ENCODE data around the gene TUBB4B.

Gene TUBB4B

DNA sequence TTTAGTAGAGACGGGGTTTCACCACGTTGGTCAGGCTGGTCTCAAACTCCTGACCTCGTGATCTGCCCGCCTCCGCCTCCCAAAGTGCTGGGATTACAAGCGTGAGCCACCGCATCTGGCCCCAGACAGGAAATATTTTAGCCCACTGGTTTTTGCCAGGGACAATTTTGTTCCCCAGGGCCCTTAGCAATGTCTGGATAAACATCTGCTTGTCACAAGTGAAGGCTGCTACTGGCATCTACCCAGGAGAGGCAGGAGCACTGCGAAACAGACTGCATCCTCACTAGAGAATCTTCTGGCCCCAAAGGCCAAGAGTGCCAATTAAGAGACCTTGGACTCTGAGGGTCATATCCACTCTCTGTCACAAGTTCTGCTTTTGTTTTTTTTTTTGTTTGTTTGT is 38.1 kb upstream of the TUBB4B start:
- Mint-ChIP-seq H3K4me3 (no peak overlapping the region), H3K27me3 (no peaks in the 10 kb centered on the region), H3K9me3 (no peaks in the 10 kb centered on the region), H3K36me3 (ENCODE audit: low read depth) (peaks cover 16% of the 10 kb centered on the region), H3K4me1 (ENCODE audit: low read depth) (peaks cover 55% of the 10 kb centered on the region), H3K27ac (no peak overlapping the region)

DNA sequence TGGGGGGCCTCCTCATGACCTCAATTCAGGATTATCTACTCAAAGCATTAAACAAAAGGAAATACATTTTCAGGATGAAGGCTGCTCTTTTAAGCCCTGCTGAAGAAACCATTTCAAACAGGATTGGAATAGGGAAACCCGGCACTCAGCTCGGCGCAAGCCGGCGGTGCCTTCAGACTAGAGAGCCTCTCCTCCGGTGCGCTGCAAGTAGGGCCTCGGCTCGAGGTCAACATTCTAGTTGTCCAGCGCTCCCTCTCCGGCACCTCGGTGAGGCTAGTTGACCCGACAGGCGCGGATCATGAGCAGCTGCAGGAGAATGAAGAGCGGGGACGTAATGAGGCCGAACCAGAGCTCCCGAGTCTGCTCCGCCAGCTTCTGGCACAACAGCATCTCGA is 36.4 kb upstream of the TUBB4B start:
- Mint-ChIP-seq H3K27me3 (no peaks in the 10 kb centered on the region), H3K36me3 (ENCODE audit: low read depth) (peaks cover 26% of the 10 kb centered on the region), H3K9me3 (no peaks in the 10 kb centered on the region), H3K4me3 (peak overlapping the region; percentile 93), H3K4me1 (ENCODE audit: low read depth) (peaks cover 48% of the 10 kb centered on the region), H3K27ac (peak overlapping the region; percentile 94)

DNA sequence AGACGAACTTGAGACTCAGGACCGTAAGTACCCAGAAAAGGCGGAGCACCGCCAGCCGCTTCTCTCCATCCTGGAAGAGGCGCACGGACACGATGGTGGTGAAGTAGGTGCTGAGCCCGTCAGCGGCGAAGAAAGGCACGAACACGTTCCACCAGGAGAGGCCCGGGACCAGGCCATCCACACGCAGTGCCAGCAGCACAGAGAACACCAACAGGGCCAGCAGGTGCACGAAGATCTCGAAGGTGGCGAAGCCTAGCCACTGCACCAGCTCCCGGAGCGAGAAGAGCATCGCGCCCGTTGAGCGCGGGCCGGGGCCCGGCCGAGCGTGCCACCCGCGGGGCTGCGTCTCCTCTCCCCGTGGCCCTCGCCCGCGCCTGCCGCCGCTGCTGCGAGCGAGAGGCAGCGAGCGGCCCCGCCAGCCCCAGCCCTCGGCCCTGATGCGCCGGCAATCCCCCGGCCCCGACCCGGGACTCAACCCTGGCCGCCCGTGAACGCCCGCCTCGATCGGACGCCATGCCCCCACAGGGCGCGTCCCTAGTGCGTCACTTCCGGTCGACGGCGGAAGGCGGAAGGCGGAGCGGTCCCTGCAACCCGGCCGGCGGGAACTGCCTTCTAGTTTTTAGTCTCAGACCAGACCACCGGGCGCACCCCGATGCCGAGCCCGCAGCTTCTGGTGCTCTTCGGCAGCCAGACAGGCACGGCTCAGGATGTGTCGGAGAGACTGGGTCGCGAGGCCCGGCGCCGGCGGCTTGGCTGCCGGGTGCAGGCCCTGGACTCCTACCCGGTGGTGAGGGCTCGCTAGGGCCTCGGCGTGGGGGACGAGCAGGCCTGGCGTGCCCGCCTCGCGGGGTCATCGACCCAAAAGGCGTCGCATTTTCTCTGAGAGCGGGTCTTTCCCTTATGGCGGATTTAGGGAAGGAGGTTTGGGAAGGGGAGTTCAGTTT is 35.7 kb upstream of the TUBB4B start, which contains the start of the genes NDOR1 and TMEM203:
NDOR1 (plus strand) TSS at position 575 of the 944 bp plus-strand sequence; CDS start at position 653, 78 bp downstream.
TMEM203 (minus strand) TSS at position 523 of the 944 bp plus-strand sequence; CDS start at position 289, 234 bp downstream.
- Mint-ChIP-seq H3K4me1 (ENCODE audit: low read depth) (peaks cover 48% of the 10 kb centered on the region), H3K36me3 (ENCODE audit: low read depth) (peaks cover 26% of the 10 kb centered on the region), H3K4me3 (peak within 1 kb of the TSS; percentile 93), H3K9me3 (no peaks in the 10 kb centered on the region), H3K27me3 (no peaks in the 10 kb centered on the region), H3K27ac (peak within 1 kb of the TSS; percentile 94)

DNA sequence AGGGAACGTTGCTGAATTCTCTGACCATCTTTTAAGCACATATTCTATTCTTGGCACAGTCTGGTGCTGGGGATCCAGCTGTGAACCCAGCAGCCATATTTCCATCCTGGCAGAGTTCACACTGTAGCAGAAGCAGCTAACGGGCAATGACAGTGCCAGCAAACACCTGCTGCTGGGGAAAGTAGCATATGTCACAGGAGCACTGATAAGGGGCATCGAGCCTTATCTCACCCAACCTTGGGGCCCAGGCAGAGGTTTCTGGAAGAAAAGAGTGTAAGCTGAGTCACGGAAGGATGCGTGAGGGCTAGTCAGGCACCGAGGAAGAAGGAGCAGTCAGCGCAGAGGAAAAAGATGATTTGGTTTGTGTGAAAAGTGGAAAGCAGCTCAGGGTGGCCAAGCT is 34.5 kb upstream of the TUBB4B start:
- no peaks in the 10 kb centered on the region for H3K27me3 Mint-ChIP-seq
- H3K36me3 Mint-ChIP-seq (ENCODE audit: low read depth) = peaks cover 26% of the 10 kb centered on the region
- H3K4me1 Mint-ChIP-seq (ENCODE audit: low read depth) = peaks cover 44% of the 10 kb centered on the region
- H3K4me3 Mint-ChIP-seq = peak overlapping the region; percentile 93
- H3K9me3 Mint-ChIP-seq = no peaks in the 10 kb centered on the region
- H3K27ac Mint-ChIP-seq = peak overlapping the region; percentile 93

DNA sequence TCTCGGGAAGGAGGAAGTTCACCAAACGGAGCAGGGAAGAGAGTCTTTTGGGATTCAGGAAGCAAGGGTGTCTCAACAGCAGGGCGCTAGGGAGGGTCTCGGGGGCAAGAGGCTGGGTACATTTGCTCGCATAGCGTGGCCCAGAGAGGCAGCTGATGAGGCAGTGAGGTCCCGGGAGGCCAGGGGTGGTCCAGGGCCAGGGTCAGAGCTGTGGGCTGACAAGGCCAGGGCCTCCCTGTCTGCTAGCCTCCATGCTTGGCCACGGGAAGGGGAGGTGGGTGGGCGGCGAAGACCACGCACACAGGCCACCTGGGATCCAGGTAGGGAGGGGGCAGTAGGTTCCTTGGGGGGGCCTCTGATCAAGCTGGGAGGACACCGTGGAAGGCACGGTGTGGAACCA is 29.6 kb upstream of the TUBB4B start:
- Mint-ChIP-seq H3K27me3 (no peaks in the 10 kb centered on the region), H3K4me1 (ENCODE audit: low read depth) (peaks cover 12% of the 10 kb centered on the region), H3K27ac (no peak overlapping the region), H3K9me3 (no peaks in the 10 kb centered on the region), H3K4me3 (no peak overlapping the region), H3K36me3 (ENCODE audit: low read depth) (peaks cover 27% of the 10 kb centered on the region)

DNA sequence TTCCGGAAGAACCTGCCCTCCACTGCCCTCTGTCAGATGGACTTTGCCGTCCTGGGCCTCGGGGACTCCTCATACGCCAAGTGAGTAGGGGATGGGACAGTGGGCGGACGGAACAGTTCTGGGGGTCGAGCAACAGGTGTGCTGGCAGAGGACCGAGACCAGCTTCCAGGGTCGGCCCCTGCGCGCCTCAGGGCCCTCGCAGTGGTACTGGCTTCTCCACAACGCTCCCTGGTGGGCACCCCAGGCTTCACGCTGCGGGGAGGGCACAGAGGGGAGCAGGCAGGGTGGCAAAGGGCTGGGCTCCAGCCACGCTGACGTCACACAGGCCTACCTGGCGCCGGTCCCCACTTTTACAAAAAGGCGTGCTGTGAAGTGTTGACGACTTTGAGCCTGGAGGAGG is 28.6 kb upstream of the TUBB4B start:
- H3K36me3 Mint-ChIP-seq (ENCODE audit: low read depth) = peaks cover 17% of the 10 kb centered on the region
- no peaks in the 10 kb centered on the region for H3K27me3 Mint-ChIP-seq
- H3K27ac Mint-ChIP-seq = no peak overlapping the region
- H3K4me3 Mint-ChIP-seq = no peak overlapping the region
- H3K4me1 Mint-ChIP-seq (ENCODE audit: low read depth) = peaks cover 2% of the 10 kb centered on the region
- H3K9me3 Mint-ChIP-seq = no peaks in the 10 kb centered on the region

DNA sequence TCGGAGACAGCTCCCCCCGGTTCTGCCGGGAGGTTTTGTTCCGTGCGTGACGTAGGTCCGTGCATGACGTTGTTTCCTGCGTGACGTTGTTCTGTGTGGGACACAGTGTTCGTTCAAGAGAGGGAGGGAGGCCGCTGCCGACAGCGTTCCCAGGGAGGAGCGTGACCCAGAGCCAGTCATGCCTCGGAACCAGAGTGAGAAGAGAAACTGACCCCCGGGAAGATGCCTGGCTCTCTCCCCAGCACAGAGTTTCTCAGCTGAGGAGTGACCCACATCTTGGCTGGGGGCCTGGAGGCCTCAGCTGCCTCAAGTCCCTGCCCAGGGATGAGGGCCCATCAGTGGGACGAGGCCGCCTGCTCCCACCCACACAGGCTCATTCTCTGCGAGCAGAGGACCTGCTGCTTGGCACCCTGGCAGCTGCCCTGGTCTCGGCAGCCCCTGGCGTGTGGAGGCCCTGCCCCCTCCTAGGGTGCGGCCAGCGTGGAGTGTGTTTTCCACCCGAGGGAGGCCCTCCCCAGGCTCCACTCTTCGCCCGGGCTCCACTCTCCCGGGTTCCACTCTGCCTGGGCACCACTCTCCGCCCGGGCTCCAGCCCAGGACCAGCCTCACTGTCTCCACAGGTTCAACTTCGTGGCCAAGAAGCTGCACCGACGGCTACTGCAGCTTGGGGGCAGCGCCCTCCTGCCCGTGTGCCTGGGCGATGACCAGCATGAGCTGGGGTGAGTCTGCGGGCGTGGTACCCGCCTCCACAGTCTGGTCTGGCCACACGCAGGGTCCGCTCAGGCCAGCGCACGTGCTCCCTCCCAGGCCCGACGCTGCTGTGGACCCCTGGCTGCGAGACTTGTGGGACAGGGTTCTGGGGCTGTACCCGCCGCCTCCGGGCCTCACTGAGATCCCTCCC is 27.7 kb upstream of the TUBB4B start:
- Mint-ChIP-seq H3K27ac (no peak overlapping the region), H3K4me3 (no peak overlapping the region)

DNA sequence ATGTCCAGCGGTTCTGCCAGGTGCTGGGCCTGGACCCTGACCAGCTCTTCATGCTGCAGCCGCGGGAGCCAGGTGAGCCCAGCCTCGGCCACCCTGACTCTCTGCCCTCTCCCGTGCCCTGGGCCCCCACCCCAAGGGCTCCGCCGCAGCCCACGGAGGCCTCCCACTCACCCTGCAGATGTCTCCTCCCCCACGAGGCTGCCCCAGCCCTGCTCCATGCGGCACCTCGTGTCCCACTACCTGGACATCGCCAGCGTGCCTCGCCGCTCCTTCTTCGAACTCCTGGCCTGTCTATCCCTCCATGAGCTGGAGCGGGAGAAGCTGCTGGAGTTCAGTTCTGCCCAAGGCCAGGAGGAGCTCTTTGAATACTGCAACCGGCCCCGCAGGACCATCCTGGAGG is 26.5 kb upstream of the TUBB4B start:
- H3K27ac Mint-ChIP-seq = no peak overlapping the region
- H3K4me3 Mint-ChIP-seq = no peak overlapping the region
- H3K27me3 Mint-ChIP-seq = no peaks in the 10 kb centered on the region
- no peaks in the 10 kb centered on the region for H3K4me1 Mint-ChIP-seq (ENCODE audit: low read depth)
- peaks cover 4% of the 10 kb centered on the region for H3K36me3 Mint-ChIP-seq (ENCODE audit: low read depth)
- H3K9me3 Mint-ChIP-seq = no peaks in the 10 kb centered on the region

More for the DNA sequence above, 27.7 kb upstream of the TUBB4B start:
- no peaks in the 10 kb centered on the region for H3K9me3 Mint-ChIP-seq
- no peaks in the 10 kb centered on the region for H3K4me1 Mint-ChIP-seq (ENCODE audit: low read depth)
- peaks cover 13% of the 10 kb centered on the region for H3K36me3 Mint-ChIP-seq (ENCODE audit: low read depth)
- H3K27me3 Mint-ChIP-seq = no peaks in the 10 kb centered on the region

DNA sequence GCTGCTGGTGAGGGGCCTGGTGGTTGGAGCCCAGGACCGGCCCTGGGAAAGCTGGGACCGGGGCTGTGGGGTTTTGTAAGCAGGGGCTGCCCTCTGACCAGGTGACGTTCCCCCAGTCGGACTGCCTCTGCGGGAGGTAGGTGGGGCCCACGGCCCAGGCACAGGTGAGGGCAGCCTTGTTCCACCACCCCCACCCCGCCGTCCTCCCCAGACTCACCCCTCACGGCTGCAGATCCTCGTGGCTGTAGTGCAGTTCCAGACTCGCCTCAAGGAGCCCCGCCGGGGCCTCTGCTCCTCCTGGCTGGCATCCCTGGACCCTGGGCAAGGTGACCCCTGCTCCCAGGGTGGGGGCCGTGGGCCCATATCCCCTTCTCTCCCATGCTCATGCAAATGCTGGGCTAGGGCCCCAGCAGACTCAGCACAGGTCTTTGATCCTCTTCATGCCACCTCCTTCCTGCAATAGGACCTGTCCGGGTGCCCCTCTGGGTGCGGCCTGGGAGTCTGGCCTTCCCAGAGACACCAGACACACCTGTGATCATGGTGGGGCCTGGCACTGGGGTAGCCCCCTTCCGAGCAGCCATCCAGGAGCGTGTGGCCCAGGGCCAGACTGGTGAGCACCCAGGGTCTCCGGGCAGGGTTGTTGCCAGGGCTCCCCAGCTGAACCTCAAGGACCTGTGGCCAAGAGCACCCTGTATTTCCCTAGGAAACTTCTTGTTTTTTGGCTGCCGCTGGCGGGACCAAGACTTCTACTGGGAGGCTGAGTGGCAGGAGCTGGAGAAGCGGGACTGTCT is 25.7 kb upstream of the TUBB4B start:
- no peaks in the 10 kb centered on the region for H3K4me1 Mint-ChIP-seq (ENCODE audit: low read depth)
- peaks cover 4% of the 10 kb centered on the region for H3K36me3 Mint-ChIP-seq (ENCODE audit: low read depth)
- no peaks in the 10 kb centered on the region for H3K27me3 Mint-ChIP-seq
- no peak overlapping the region for H3K4me3 Mint-ChIP-seq
- no peak overlapping the region for H3K27ac Mint-ChIP-seq
- H3K9me3 Mint-ChIP-seq = no peaks in the 10 kb centered on the region

DNA sequence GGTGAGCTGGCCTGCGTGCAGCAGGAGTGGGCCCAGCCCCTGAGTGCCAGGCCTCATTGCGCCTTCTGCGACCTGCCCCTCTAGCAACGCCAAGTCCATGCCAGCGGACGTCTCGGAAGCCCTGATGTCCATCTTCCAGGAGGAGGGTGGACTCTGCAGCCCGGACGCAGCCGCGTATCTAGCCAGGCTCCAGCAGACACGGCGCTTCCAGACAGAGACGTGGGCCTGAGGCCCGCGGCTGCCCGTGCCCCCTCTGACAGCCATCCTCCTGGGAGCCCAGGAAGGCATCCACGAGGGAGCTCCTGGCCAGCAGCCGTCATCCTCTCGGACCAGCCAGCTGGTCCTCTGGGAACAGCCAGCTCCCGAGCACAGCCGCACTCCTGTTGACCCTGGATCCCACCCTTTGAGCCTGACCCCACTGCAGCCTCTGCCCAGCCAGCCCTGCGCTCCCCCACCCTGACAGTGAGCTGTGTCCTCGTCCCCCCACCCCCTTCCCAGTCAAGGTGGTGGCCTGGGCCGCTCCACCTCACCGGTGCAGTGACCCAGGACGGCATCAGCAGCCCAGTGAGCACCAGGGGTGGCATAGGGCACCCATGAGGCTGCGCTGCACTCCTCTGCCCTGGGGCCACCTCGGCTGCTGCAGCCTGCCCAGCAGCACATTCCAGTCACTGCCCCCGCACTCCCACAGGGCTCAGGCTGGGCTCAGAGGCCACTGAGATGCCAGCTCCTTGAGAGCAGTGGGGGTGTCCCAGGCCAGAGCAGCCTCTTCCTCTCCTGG is 24.7 kb upstream of the TUBB4B start:
- no peaks in the 10 kb centered on the region for H3K4me1 Mint-ChIP-seq (ENCODE audit: low read depth)
- no peak overlapping the region for H3K4me3 Mint-ChIP-seq
- H3K9me3 Mint-ChIP-seq = no peaks in the 10 kb centered on the region
- no peak overlapping the region for H3K27ac Mint-ChIP-seq
- peaks cover 4% of the 10 kb centered on the region for H3K36me3 Mint-ChIP-seq (ENCODE audit: low read depth)
- no peaks in the 10 kb centered on the region for H3K27me3 Mint-ChIP-seq

DNA sequence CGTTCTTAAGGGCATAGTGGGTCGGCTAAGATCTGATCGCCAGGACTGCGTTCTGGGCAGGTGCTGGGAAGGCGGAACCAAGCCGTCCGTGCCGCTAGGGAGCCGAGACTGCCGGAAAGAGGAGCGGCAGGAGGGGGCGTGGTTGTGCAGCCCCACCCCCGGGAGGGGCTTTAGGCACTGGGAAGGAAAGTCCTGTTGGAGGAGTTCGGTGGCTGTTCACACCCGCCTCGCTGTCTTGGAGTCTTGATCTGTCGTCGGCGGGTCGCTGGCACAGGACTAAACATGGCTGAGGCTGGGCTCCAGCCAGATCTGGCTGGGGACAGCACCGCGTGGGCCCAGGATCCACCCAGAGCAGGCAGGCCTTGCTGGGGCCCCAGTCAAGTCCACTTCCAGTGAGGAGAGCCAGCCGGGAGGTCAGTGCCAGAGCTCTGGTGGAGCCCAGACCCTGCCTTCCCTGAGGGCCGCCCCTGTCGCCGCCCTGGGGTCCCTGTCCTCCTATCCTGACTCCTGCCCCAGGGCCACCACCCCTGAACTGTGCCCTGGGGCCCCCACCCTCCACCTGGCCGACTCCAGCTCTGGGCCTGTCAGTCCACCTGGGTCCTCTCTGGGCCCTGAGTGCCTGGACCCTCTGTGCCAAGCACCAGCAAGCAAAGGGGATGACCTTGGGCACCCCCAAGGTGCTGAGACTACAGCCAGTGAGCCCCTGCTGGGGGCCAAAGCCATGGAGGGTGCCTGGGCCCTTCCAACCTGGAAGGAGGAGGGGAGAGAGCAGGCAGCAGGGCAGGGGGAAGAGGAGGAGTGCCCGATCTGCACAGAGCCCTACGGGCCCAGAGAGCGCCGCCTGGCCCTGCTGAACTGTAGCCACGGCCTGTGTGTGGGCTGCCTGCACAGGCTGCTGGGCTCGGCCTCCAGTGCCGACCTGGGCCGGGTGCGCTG is 23.5 kb upstream of the TUBB4B start:
- peaks cover 4% of the 10 kb centered on the region for H3K36me3 Mint-ChIP-seq (ENCODE audit: low read depth)
- no peak overlapping the region for H3K4me3 Mint-ChIP-seq
- H3K4me1 Mint-ChIP-seq (ENCODE audit: low read depth) = no peaks in the 10 kb centered on the region
- H3K9me3 Mint-ChIP-seq = no peaks in the 10 kb centered on the region
- no peaks in the 10 kb centered on the region for H3K27me3 Mint-ChIP-seq
- H3K27ac Mint-ChIP-seq = no peak overlapping the region

DNA sequence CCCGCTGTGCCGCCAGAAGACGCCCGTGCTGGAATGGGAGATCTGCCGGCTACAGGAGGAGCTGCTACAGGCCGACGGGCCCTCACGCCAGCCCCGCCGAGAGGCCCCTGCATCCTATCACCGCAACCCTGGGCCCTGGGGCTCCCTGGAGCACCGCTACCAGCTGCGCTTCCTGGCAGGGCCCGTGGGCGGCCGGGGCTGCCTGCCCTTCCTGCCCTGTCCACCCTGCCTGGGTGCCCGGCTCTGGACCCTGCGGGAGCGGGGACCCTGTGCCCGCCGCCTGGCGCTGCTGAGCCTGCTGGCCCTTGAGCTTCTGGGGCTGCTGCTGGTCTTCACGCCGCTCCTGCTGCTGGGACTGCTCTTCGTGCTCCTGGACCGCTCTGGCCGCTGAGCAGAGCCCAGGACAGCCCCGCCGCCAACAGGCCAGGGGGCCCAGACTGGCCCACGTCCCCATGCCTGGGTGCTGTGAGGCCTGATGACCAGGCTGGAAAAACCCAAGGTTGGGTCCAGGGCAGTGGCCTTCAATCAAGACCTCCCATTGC is 22.8 kb upstream of the TUBB4B start:
- Mint-ChIP-seq H3K27ac (no peak overlapping the region), H3K4me1 (ENCODE audit: low read depth) (no peaks in the 10 kb centered on the region), H3K27me3 (no peaks in the 10 kb centered on the region), H3K36me3 (ENCODE audit: low read depth) (no peaks in the 10 kb centered on the region), H3K4me3 (no peak overlapping the region), H3K9me3 (no peaks in the 10 kb centered on the region)

Data from stimulated activated naive CD8-positive, alpha-beta T cell treated with anti-CD3 and anti-CD28 coated beads, Interleukin-15, Interleukin-2, amounts not matched to agents 100 ng/mL and 50 ng/mL, for 24 hours (primary cell).